Endothelial cell of umbilical vein (primary cell): ENCODE results near the gene KRTAP6-1. TPM values are rescaled to one million over a fixed set of nuclear protein-coding genes. Genes with fewer than 3 reads are reported as not detected.

Experiments
- BruUV-seq: library from RNA; stranded (reverse); fragments of 400-500 nt; replicated peaks from 2 replicates; lab custom pipeline; 2021; lab: Mats Ljungman, UMichigan
- CTCF ChIA-PET: fragments of 300-600, 350-600 bp; sonication (Branson Sonifier 250); formaldehyde crosslinking; loops from one replicate; lab custom pipeline; 2021; ENCODE audit warnings: antibody characterized with exemption, inconsistent platforms; lab: Charles Lee
- POLR2A ChIA-PET: fragments of 300-600, 350-600 bp; sonication (Branson Sonifier 250); formaldehyde crosslinking; loops from one replicate; lab custom pipeline; 2021; ENCODE audit warnings: antibody characterized with exemption, inconsistent platforms; lab: Charles Lee
- DNase-seq: peaks from one replicate; pipeline ENCODE4 v3.0.0-alpha.2; 2011; ENCODE audit warnings: low read depth, low spot score
- FAIRE-seq: peaks from 2 replicates; lab custom pipeline; 2011; peaks lifted over from hg19 to GRCh38; lab: Jason Lieb, UNC
- H2AFZ ChIP-seq: 2 replicates; pipeline ENCODE4 v1.6.0; 2012; ENCODE audit warnings: low read depth, low read length, control low read depth, inconsistent platforms
- H3K27ac ChIP-seq: 2 replicates; pipeline ENCODE4 v1.5.1; 2011; ENCODE audit warnings: low read depth, mild to moderate bottlenecking, control low read depth, low read length, moderate library complexity; ENCODE audit not compliant: insufficient read depth
- H3K27me3 ChIP-seq, 2 experiments: 2 replicates each; pipeline versions ENCODE4 v1.6.0 to v1.6.1; 2011; ENCODE audit warnings: low read length in 2 of 2, mixed read lengths in 1 of 2; ENCODE audit not compliant: control insufficient read depth in 2 of 2, insufficient read depth in 2 of 2
- H3K36me3 ChIP-seq, 2 experiments: 2 replicates in 1 of 2; 3 replicates in 1 of 2; pipeline ENCODE4 v1.5.1; 2011; ENCODE audit warnings: low read length in 2 of 2, mild to moderate bottlenecking in 1 of 2, moderate library complexity in 1 of 2; ENCODE audit not compliant: control insufficient read depth in 2 of 2, insufficient read depth in 2 of 2; ENCODE audit errors: extremely low read depth in 1 of 2
- H3K4me1 ChIP-seq: 3 replicates; pipeline ENCODE4 v1.5.1; 2011; ENCODE audit warnings: mild to moderate bottlenecking, low read length; ENCODE audit not compliant: control insufficient read depth, insufficient read depth; ENCODE audit errors: extremely low read depth
- H3K4me2 ChIP-seq: 2 replicates; pipeline ENCODE4 v1.6.1; 2011; ENCODE audit warnings: low read length, control low read depth, mixed read lengths; ENCODE audit not compliant: insufficient read depth
- H3K4me3 ChIP-seq, 3 experiments: fragments of 200-600 bp in 1 of 3; sonication (generic), shearing (Covaris generic) in 1 of 3; replicated peaks in 1 of 3; 2 replicates each; pipeline ENCODE4 v1.5.1; 2011 to 2016; ENCODE audit warnings: control low read depth in 3 of 3, low read length in 3 of 3, mild to moderate bottlenecking in 2 of 3, inconsistent platforms in 1 of 3, low read depth in 1 of 3, moderate library complexity in 1 of 3; ENCODE audit not compliant: insufficient read depth in 1 of 3
- H3K79me2 ChIP-seq: 2 replicates; pipeline ENCODE4 v1.6.0; 2012; ENCODE audit warnings: low read length, inconsistent platforms; ENCODE audit not compliant: control insufficient read depth, insufficient read depth
- H3K9ac ChIP-seq: replicated peaks from 2 replicates; pipeline ENCODE3; 2011; ENCODE audit warnings: low read length, control low read depth; ENCODE audit not compliant: insufficient read depth; ENCODE audit errors: extremely low read depth
- H3K9me1 ChIP-seq: replicated peaks from 3 replicates; pipeline ENCODE4 v1.6.0; 2011; ENCODE audit warnings: mild to moderate bottlenecking, low read length; ENCODE audit not compliant: control insufficient read depth, insufficient read depth; ENCODE audit errors: extremely low read depth
- H3K9me3 ChIP-seq: replicated peaks from 2 replicates; pipeline ENCODE4 v1.5.1; 2012; ENCODE audit warnings: low read length, inconsistent platforms; ENCODE audit not compliant: control insufficient read depth, insufficient read depth
- H4K20me1 ChIP-seq: replicated peaks from 2 replicates; pipeline ENCODE3; 2011; ENCODE audit warnings: mild to moderate bottlenecking, low read length; ENCODE audit not compliant: control insufficient read depth, insufficient read depth; ENCODE audit errors: extremely low read depth
- EZH2 ChIP-seq: IDR thresholded peaks from 2 replicates; pipeline ENCODE4 v1.6.1; 2012; ENCODE audit warnings: borderline replicate concordance, low read depth, mild to moderate bottlenecking, moderate library complexity, low read length, inconsistent platforms; ENCODE audit not compliant: severe bottlenecking
- FOS ChIP-seq: IDR thresholded peaks from 2 replicates; pipeline ENCODE4 v1.6.1; 2011; ENCODE audit warnings: mild to moderate bottlenecking, low read length, moderate library complexity, borderline replicate concordance; ENCODE audit not compliant: insufficient read depth
- GATA2 ChIP-seq: IDR thresholded peaks from 2 replicates; pipeline ENCODE4 v1.7.0; 2011; ENCODE audit warnings: low read depth, mild to moderate bottlenecking, moderate library complexity, mixed read lengths, low read length; ENCODE audit not compliant: insufficient read length, insufficient read depth
- JUN ChIP-seq: IDR thresholded peaks from 2 replicates; pipeline ENCODE4 v1.6.1; 2011; ENCODE audit warnings: borderline replicate concordance, low read depth; ENCODE audit not compliant: insufficient read length, insufficient read depth
- MYC ChIP-seq: IDR thresholded peaks from one replicate; pipeline ENCODE4 v1.6.1; 2011; ENCODE audit warnings: mild to moderate bottlenecking, low read depth, low read length
- POLR2A ChIP-seq: IDR thresholded peaks from 2 replicates; pipeline ENCODE4 v1.6.1; 2012; ENCODE audit warnings: low read depth, mild to moderate bottlenecking, control low read depth, low read length
- POLR2AphosphoS5 ChIP-seq: IDR thresholded peaks from 2 replicates; pipeline ENCODE4 v1.6.1; 2012; ENCODE audit warnings: low read depth, mild to moderate bottlenecking, control low read depth, low read length, moderate library complexity; ENCODE audit not compliant: insufficient read depth
- dilution Hi-C: fragments of 300-500 bp; cut with MboI; formaldehyde crosslinking; loops from one replicate; pipeline ENCODE4 v1.15.0; 2019; ENCODE audit warnings: low sequenced_read_pairs; ENCODE audit not compliant: extremely low pct_ligation_motif_present
- intact Hi-C: fragments of 100-400 bp; cut with micrococcal nuclease; formaldehyde crosslinking; loops from one replicate; pipeline ENCODE4 v1.10.0; 2022
- polyA plus RNA-seq, 4 experiments: library from polyadenylated mRNA; depleted of rRNA in 3 of 4; stranded (reverse) in 3 of 4; unstranded in 1 of 4; fragments of >200 nt; gene quantifications; 2 replicates each; pipeline versions ENCODE4 v1.2.1 to v1.2.3, GENCODE V29; 2011 to 2012; ENCODE audit warnings: missing spikeins in 1 of 4
- total RNA-seq: library from RNA; stranded (reverse); gene quantifications from 2 replicates; pipeline ENCODE4 v1.2.3, GENCODE V29; 2021
- TF ChIP-seq, protein P1 (sequence below): IDR thresholded peaks from 2 replicates; pipeline ENCODE4 v1.6.1; 2011; ENCODE audit not compliant: insufficient read depth, insufficient read length
- TF ChIP-seq, protein P2 (sequence below), 2 donors: IDR thresholded peaks; 1 replicate in 1 of 2; 2 replicates in 1 of 2; pipeline ENCODE4 v1.5.1; 2011; ENCODE audit warnings: low read length in 2 of 2, mild to moderate bottlenecking in 2 of 2, moderate library complexity in 2 of 2, control low read depth in 1 of 2, inconsistent platforms in 1 of 2, low read depth in 1 of 2; ENCODE audit not compliant: insufficient read depth in 1 of 2; ENCODE audit errors: extremely low read depth in 1 of 2

The KRTAP6-1 gene
- total and polyA plus RNA-seq, 2 donors (not counting 3 experiments of a cell fraction or from before 2014, with no cell fraction given), result not detected

DNA sequence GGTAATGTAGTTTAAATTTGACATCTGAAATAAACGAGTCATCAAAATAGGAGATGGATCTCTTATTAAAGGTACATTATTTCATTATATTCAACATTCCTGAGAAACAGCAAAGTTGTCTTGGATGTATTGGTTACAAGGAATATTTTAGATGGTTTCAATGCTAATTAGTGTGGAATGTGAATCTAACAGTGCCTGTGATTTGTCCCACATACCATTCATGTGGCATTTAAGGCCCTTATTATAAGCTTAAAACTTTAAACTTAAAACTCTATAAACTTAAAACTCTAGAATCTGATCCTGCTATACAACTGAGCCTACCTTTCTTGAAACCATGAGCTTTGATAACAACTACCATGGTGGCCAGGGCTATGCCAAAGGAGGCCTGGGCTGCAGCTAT is 12.9 kb downstream of the KRTAP6-1 start, which contains the start of gene KRTAP22-1:
KRTAP22-1 (plus strand) TSS at position 301 of the 400 bp plus-strand sequence.
- no peak for TF ChIP-seq FOS
- TF ChIP-seq, protein P1, sequence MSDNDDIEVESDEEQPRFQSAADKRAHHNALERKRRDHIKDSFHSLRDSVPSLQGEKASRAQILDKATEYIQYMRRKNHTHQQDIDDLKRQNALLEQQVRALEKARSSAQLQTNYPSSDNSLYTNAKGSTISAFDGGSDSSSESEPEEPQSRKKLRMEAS, result no peak
- TF ChIP-seq, protein P2, sequence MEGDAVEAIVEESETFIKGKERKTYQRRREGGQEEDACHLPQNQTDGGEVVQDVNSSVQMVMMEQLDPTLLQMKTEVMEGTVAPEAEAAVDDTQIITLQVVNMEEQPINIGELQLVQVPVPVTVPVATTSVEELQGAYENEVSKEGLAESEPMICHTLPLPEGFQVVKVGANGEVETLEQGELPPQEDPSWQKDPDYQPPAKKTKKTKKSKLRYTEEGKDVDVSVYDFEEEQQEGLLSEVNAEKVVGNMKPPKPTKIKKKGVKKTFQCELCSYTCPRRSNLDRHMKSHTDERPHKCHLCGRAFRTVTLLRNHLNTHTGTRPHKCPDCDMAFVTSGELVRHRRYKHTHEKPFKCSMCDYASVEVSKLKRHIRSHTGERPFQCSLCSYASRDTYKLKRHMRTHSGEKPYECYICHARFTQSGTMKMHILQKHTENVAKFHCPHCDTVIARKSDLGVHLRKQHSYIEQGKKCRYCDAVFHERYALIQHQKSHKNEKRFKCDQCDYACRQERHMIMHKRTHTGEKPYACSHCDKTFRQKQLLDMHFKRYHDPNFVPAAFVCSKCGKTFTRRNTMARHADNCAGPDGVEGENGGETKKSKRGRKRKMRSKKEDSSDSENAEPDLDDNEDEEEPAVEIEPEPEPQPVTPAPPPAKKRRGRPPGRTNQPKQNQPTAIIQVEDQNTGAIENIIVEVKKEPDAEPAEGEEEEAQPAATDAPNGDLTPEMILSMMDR (IDR thresholded peaks at IDR 0.05; ENCODE audit: extremely low read depth in 1 of 2, insufficient read depth in 1 of 2, low read depth in 1 of 2, low read length in 2 of 2), result no peak
- TF ChIP-seq JUN, result no peak
- no peak for TF ChIP-seq POLR2AphosphoS5
- TF ChIP-seq EZH2, result no peak
- no peak for TF ChIP-seq GATA2
- TF ChIP-seq MYC, result no peak
- TF ChIP-seq POLR2A, result no peak
- FAIRE-seq, result no peak
- H3K9me1 ChIP-seq, result no peaks in the 10 kb centered on the region
- CTCF ChIA-PET, result no interaction called here
- no TSS peak for BruUV-seq
- H2AFZ ChIP-seq, result no peak within 1 kb of the TSS
- intact Hi-C loops, result no loop called here
- no peaks in the 10 kb centered on the region for H3K27me3 ChIP-seq
- POLR2A ChIA-PET, result no interaction called here
- no peaks in the 10 kb centered on the region for H3K36me3 ChIP-seq
- H4K20me1 ChIP-seq, result no peaks in the 10 kb centered on the region
- dilution Hi-C loops, result no loop called here
- DNase-seq, result no peak
- H3K4me2 ChIP-seq, result no peak within 1 kb of the TSS
- no peaks in the 10 kb centered on the region for H3K4me1 ChIP-seq
- no peaks in the 10 kb centered on the region for H3K79me2 ChIP-seq
- no peak within 1 kb of the TSS for H3K27ac ChIP-seq
- H3K4me3 ChIP-seq, result no peak within 1 kb of the TSS
- H3K9me3 ChIP-seq, result peaks cover 5% of the 10 kb centered on the region
- H3K9ac ChIP-seq, result no peak within 1 kb of the TSS
